Type B pancreatic cell (in vitro differentiated cells): ENCODE measurements around the gene NCOR1. TPM values are rescaled to one million over a fixed set of nuclear protein-coding genes. Genes with fewer than 3 reads are reported as not detected.

Source experiments
- DNase-seq: peaks from one replicate; pipeline ENCODE4 v3.0.0; 2021; ENCODE audit warnings: mixed read lengths; ENCODE audit not compliant: unreplicated experiment; ENCODE audit errors: extremely low spot score
- H3K27ac Mint-ChIP-seq: 2 replicates; pipeline ENCODE4 v1.8.0; 2021; ENCODE audit warnings: mild to moderate bottlenecking, mixed read lengths
- H3K27me3 Mint-ChIP-seq: 2 replicates; pipeline ENCODE4 v1.8.0; 2021; ENCODE audit warnings: mixed read lengths
- H3K36me3 Mint-ChIP-seq: 2 replicates; pipeline ENCODE4 v1.8.0; 2021; ENCODE audit warnings: mixed read lengths
- H3K4me1 Mint-ChIP-seq: one replicate; pipeline ENCODE4 v1.8.0; 2021; ENCODE audit warnings: mixed read lengths; ENCODE audit not compliant: unreplicated experiment
- H3K4me3 Mint-ChIP-seq: 2 replicates; pipeline ENCODE4 v1.8.0; 2021; ENCODE audit warnings: mild to moderate bottlenecking, mixed read lengths
- H3K9me3 Mint-ChIP-seq: 2 replicates; pipeline ENCODE4 v1.8.0; 2021; ENCODE audit warnings: mixed read lengths
- CTCF ChIP-seq: fragments of 200-600 bp; sonication (generic); conservative IDR thresholded peaks from 2 replicates; pipeline ENCODE4 v1.5.0; 2021; ENCODE audit warnings: antibody characterized with exemption, mild to moderate bottlenecking
- total RNA-seq: library from RNA; stranded (reverse); gene quantifications from 2 replicates; pipeline ENCODE4 v1.2.1, GENCODE V29; 2021; ENCODE audit warnings: low replicate concordance

NCOR1 gene
- total RNA-seq, 1 donor from 2014 or later: 133 TPM

DNA sequence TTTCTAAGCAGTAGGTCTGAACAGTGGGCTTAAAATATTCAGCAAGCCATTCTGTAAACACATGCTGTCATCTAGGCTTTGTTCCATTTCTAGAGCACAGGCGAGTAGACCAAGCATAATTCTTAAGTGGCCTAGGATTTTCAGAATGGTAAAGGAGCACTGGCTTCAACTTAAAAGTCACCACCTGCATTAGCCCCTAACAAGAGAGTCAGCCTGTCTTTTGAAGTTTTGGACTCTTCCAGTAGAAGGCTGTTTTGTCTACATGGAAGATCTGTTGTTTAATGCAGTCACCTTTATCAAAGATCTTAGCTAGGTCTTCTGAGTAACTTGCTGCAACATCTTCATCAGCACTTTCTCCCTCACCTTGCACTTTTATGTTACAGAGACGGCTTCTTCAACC, 179.1 kb downstream of the NCOR1 start:
- no peak for DNase-seq
- H3K4me3 Mint-ChIP-seq: no peak overlapping the region
- H3K9me3 Mint-ChIP-seq: peaks cover 5% of the 10 kb centered on the region
- H3K36me3 Mint-ChIP-seq: peaks cover 42% of the 10 kb centered on the region
- no peaks in the 10 kb centered on the region for H3K27me3 Mint-ChIP-seq
- peaks cover 5% of the 10 kb centered on the region for H3K4me1 Mint-ChIP-seq
- no peak for TF ChIP-seq CTCF
- no peak overlapping the region for H3K27ac Mint-ChIP-seq

GRCh38 chr17:16033729-16034349, 181.5 kb downstream of the NCOR1 start:
- Mint-ChIP-seq H3K27ac (no peak overlapping the region), H3K4me1 (peaks cover 5% of the 10 kb centered on the region), H3K4me3 (no peak overlapping the region), H3K36me3 (peaks cover 52% of the 10 kb centered on the region), H3K9me3 (peaks cover 5% of the 10 kb centered on the region), H3K27me3 (no peaks in the 10 kb centered on the region)
- no peak for TF ChIP-seq CTCF
- DNase-seq: no peak

- Mint-ChIP-seq H3K27me3 (no peaks in the 10 kb centered on the region), H3K4me3 (no peak overlapping the region), H3K9me3 (no peaks in the 10 kb centered on the region), H3K4me1 (no peaks in the 10 kb centered on the region), H3K36me3 (peaks cover 52% of the 10 kb centered on the region), H3K27ac (peak overlapping the region; percentile 42)
- no peak for TF ChIP-seq CTCF
- no peak for DNase-seq
These were observed 187.4 kb downstream of the NCOR1 start for GRCh38 chr17:16027708-16028584.

- H3K4me1 Mint-ChIP-seq: no peaks in the 10 kb centered on the region
- peak overlapping the region; percentile 57 for H3K27ac Mint-ChIP-seq
- no peak for TF ChIP-seq CTCF
- H3K4me3 Mint-ChIP-seq: no peak overlapping the region
- peaks cover 48% of the 10 kb centered on the region for H3K36me3 Mint-ChIP-seq
- no peaks in the 10 kb centered on the region for H3K27me3 Mint-ChIP-seq
- H3K9me3 Mint-ChIP-seq: no peaks in the 10 kb centered on the region
- DNase-seq: no peak
These were observed 188.4 kb downstream of the NCOR1 start for GRCh38 chr17:16026895-16027294.

DNA sequence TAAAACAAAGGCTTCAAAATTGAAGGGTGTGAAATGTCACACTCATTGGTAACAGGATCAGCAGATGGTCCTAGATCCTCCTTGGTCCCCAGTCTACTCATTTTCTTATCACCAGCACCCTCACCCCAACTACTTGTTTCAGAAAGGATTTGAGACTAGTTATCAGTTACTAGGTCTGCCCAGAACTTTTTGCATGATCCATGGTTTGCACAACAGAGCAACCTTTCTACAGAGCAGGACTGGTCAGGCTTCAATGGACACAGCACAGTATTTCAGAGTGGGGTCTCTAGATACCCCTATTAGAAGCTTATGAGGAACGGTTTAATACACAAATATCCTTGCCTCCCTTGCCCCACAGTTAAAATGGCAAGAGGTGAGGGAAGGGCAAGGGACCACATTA, 190.1 kb downstream of the NCOR1 start:
- Mint-ChIP-seq H3K9me3 (no peaks in the 10 kb centered on the region), H3K27ac (no peak overlapping the region), H3K4me1 (peaks cover 4% of the 10 kb centered on the region), H3K36me3 (peaks cover 48% of the 10 kb centered on the region), H3K4me3 (no peak overlapping the region), H3K27me3 (no peaks in the 10 kb centered on the region)
- TF ChIP-seq CTCF: no peak
- no peak for DNase-seq
